NCI-H2227 (cell line): ENCODE measurements around the gene ZC2HC1C.
A peak's percentile ranks its signal among the peaks of the same experiment; 100 is the strongest.
"Not testable (repeated sequence)": the region's sequence is repeated elsewhere in the genome, so short reads cannot be mapped to it uniquely, and the experiment has no call there.

Source experiments
- DNase-seq: peaks from one replicate; lab custom pipeline; 2025; ENCODE audit not compliant: unreplicated experiment; lab: John Stamatoyannopoulos, UW

Gene ZC2HC1C

GRCh38 chr14:75053396-75054291 lies 15.8 kb upstream of the ZC2HC1C start:
- no peak for DNase-seq

DNA sequence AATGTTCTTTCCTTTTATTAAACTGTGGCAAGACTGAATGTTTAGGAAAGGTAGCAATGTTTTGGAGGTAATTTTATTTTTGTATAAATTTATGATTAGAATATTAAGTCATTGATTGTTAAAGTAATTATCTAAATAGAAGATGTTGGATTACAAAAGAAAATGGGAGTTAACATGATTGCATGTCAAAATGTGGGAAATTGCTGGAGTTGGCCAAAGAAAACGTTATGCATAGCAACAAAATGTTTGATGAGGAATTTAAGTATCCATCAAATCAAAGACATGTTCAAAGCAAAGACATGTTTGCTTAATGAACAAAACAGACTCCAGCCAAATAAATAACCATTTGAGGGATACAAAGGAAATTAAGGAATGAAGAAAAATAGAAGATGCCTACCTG lies 15.0 kb upstream of the ZC2HC1C start:
- DNase-seq: no peak

GRCh38 chr14:75059642-75060041 lies 9.8 kb upstream of the ZC2HC1C start:
- no peak for DNase-seq

GRCh38 chr14:75060420-75060819 lies 9.0 kb upstream of the ZC2HC1C start:
- no peak for DNase-seq

DNA sequence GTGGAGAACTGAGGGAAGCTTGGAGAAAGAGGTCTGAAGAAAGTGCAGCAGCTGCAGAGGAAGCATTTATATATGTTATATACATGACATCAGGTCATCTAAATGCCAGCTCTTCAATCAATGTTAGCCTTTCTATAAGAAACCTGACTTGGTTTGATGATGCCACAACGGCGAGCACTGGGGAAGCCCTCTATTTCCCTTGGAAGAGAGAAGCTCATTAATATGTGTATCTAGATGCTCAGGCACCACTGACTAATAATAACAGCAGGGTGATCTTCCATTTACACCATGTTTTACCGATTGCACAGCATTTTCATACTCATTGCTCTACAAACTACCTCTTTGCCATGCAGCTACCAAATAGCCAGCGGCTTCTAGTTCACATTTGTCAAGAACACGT lies 6.4 kb upstream of the ZC2HC1C start:
- DNase-seq: no peak

DNA sequence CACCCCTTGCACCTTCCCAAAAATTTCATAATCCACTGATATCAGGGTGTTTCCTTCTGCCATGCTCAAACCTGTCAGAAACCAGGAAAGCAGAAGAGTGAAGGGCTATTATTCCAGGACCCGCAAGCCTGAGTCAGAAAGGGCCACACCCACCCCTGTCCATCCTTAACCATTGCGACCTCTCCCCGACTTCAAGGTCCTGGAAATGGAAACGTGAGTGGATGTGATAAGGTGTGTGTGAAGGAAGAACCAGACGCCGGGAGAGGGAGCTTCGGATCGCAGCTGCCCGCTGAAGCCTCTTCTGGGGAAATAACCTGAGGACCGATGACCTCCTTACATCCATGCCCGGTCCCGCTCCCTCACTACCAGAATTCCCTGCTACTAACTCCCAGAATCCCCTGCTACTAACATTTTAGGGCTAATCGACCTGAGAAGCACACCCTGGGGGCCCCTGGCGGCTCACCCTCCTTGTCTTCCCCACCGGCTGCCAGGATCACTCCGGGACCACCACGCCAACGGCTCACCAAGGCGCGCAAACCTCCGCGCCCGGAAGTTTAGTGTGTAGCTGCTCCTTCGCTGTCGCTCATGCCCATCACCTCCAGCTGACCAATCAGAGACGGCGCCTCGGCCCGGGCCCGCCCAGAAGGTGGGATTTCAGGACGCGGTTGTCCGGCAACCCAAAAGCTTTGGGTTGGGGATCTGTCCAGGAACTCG lies 5.8 kb upstream of the ZC2HC1C start, which contains the start of gene ACYP1:
TSS of gene ACYP1 (minus strand) at position 534 of the 714 bp plus-strand sequence. CDS start at position 63, 471 bp downstream.
- DNase-seq: peak; percentile 96

- no peak for DNase-seq
Measured at GRCh38 chr14:75064205-75064567, 5.3 kb upstream of the ZC2HC1C start.

GRCh38 chr14:75066691-75067090 lies 2.8 kb upstream of the ZC2HC1C start:
- DNase-seq: no peak

GRCh38 chr14:75067212-75067611 lies 2.2 kb upstream of the ZC2HC1C start:
- no peak for DNase-seq

DNA sequence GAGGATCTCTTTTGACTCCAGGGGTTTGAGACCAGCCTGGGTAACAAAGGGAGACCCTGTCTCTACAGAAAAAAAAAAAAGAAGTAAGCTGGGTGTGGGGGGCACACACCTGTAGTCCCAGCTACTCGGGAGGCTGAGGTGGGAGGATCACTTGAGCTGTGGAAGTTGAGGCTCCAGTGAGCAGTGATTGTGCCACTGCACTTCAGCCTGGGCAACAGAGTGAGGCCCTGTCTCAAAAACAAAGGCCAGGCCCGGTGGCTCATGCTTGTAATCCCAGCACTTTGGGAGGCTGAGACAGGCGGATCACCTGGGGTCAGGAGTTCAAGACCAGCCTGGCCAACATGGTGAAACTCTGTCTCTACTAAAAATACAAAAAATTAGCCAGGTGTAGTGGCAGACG lies 1.7 kb upstream of the ZC2HC1C start:
- not testable (repeated sequence) for DNase-seq

- DNase-seq: peak; percentile 9
Measured at GRCh38 chr14:75068294-75069120, 934 bp upstream of the ZC2HC1C start.

DNA sequence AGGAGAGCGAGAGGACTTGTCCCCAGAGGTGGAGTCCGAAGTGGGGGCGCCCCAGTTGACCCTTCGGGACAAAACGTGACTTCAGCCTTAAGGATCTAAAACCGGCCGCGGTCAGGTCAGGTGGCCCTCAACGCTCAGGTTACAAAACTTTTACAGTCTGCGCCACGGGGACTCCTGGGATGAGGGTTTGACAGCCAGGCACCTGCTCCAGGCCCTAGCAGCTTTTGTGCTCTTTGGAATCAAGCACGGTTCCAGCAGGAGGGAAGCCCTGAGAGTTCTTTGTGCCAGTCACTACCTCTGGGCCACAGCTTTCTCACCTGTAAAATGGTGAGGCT lies 337 bp downstream of the ZC2HC1C start:
- no peak for DNase-seq

DNA sequence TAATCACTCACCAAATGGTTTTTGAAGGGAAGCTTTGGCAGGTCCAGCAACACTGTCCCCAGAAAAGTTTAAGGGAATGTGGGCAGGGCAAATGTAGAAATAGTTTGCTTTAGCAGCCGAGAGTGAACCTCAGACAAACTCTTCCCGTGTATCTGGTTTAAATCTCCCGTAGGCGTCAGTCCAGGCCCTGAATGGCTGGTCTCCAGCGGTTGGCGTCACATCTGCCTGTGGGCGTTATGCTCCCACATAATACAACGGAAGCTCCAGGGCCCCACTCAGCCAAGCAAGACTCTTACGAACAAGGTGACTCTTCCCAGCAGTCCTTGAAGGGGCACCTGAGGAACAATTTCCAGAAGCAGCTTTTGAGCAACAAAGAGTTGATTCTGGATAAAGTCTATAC lies 942 bp downstream of the ZC2HC1C start:
- DNase-seq: no peak

DNA sequence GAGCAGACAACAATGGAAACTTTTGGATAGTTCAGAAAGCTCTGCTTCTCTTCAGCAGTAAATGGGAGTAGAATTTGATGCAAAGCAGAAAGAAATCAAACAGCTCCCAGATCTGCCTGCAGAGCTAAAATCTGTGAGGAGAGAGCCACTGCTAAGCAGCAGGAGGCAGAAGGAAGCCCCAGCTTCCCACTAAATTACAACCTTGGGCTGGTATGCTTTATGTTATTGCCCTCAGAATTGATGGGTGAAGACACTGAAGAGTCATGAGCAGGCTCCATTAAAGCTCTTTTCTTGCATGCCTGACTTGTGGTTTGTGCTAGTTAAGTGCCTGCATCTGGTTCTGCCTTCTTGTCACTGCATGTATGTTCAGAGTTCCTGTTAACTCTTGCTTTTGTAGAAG lies 8.4 kb downstream of the ZC2HC1C start:
- peak; percentile 85 for DNase-seq

DNA sequence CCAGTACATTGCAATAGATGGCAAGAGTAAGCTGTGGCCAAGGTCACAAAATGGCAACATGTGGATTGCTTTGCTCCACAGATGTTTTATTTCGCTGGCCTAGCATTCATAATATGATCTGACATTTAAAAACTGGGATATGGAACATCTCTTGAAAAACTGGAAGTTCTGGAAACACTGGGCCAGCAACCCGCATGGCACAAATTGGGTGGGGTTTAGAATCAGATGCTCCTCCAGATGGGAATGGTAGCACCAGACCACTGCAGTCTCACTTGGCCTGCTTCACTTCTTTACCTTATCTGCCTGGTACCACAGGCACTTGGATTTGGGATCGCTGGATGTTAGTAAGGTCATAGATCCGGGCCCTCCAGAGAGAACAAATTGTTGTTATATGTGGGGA lies 10.1 kb downstream of the ZC2HC1C start:
- DNase-seq: no peak

DNA sequence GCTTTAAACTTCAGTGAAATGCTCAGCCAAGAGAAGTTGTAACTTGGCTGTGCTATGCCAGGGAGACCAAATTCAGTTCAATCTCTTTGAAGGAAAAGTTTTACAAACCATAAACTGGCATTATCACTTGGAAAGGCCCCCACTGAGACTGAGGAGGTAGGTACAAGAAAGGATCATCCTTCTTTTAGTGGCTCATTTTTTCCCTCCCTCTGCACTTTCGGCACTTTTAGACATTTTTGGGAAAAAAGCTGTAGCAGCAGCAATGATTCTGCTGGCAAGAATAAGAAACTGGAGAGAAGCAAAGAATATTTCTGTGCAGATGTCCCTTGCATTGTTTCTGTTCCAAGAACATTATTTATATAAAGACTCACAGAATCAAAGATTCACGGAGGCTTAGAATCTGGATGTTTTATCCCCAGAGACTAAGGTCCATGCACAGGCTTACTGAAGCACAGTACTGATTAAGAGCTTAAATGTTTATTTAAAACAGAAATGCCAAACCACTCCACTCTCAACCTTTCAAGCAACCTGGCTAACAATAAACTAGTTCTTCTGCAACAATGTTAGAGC lies 12.3 kb downstream of the ZC2HC1C start:
- DNase-seq: no peak

- DNase-seq: no peak
Measured at GRCh38 chr14:75083271-75083670, 13.8 kb downstream of the ZC2HC1C start.

DNA sequence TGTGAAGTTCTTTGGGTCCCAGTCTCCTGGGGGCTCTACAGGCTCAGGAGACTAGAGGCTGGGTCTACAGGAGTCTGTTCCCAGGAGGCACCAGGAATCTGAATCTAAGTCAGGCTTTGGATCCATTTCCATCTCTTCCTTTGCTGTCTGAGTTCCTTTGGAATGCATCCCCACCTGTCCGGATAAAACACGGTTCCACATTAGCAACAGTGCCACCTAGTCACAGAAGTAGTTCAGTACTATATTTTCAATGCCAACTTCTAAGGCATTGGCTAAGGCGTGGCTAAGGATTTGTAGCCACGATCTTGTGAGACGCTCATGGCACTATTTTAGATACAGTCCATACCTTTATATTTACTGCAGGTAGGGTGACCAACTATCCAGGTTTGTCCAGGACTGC lies 15.1 kb downstream of the ZC2HC1C start:
- DNase-seq: no peak

DNA sequence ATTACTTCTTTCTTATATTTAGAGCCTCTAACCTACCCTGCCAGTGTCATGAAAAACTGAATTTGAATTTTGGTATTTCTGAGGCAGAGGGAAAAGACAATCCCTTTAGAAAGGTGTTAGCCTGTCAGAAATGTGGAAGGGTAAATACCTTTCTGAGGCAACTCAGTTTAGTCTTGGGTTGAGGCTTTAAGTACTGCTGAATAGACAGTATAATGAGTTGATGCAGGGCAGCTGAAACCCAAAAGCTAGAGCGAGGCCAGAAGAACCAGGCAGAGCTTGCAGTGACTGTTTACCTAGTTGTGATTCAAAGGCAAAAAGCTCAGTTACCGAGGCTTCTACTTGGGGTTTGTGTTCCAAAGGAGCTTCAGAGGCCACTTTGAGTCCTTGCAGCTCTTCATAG lies 18.7 kb downstream of the ZC2HC1C start:
- no peak for DNase-seq

DNA sequence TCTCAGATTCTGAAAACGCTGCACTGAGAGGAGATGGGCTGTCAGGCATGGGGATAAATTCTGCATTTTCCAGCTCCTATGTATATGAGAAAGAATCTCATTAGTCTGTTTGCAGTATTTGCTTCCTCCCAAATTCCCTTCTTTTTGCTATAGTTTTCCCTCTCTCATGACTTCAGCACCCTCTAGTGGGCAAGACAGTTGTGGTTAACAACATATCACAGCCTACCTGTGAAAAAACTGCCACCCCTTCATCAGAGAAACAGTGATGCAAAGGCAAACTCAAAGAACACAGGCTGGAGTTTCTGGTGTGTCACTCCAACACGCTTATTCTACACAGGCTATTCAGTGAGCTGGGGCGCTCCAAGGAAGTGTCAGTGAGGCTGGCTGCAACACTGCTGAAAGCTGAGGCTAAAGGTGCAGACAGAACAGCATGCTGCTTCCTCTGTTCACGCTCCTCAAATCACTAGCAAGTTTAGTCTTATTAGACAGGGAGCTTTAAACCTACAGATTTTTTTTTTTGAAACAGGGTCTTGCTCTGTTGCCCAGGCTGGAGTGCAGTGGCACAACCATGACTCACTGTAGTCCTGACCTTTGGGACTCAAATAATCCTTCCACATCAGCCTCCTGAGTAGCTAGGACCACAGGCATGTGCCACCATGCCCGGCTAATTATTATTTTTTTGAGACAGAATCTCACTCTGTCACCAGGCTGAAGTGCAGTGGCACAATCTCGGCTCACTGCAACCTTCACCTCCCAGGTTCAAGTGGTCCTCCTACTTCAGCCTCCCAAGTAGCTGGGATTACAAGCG lies 19.3 kb downstream of the ZC2HC1C start:
- DNase-seq: peak; percentile 69
